ENCODE results near the gene NRXN3.
"Not testable (repeated sequence)": the region's sequence is repeated elsewhere in the genome, so short reads cannot be mapped to it uniquely, and the experiment has no call there.

The NRXN3 gene

DNA sequence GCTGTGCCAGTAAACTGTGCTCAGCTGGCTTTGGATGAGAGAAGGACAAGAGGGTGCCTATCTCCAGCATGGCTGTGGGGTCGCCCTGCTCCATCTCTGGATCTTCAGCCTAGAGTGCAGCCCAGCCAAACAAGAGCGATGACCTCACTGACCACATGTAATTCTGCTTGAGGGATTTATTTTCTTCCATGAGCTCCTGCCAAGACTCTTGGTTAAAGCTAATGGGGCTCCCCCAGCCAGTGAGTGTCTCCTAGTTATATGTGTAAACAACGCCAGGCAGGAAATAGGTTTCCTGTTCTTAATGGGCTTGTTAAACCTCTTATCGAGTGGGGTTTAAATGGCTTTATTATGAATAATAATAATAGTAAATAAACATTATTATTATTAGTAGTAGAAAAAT lies 397.2 kb downstream of the NRXN3 start:
- Mint-ChIP-seq H3K9me3 (no peaks in the 10 kb centered on the region), H3K27ac (no peak overlapping the region), H3K4me1 (peaks cover 8% of the 10 kb centered on the region), H3K27me3 (no peaks in the 10 kb centered on the region), H3K36me3 (no peaks in the 10 kb centered on the region), H3K4me3 (no peak overlapping the region)

DNA sequence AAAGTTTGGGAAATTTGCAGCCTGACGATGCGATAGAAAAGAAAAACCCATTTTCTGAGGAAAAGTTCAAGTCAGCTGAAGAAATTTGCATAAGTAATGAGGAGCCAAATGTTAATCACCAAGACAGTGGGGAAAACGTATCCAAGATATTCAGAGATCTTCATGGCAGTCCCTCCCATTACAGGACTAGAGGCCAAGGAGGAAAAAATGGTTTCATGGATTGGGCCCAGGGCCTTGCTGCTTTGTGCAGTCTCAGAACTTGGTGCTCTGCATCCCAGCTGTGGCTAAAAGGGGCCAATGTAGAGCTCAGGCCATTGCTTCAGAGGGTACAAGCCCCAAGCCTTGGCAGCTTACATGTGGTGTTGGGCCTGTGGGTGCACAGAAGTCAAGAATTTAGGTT lies 403.6 kb downstream of the NRXN3 start:
- not testable (repeated sequence) for H3K4me3 Mint-ChIP-seq, H3K4me1 Mint-ChIP-seq, H3K27me3 Mint-ChIP-seq, H3K36me3 Mint-ChIP-seq, H3K27ac Mint-ChIP-seq
- peaks cover 10% of the 10 kb centered on the region for H3K9me3 Mint-ChIP-seq

DNA sequence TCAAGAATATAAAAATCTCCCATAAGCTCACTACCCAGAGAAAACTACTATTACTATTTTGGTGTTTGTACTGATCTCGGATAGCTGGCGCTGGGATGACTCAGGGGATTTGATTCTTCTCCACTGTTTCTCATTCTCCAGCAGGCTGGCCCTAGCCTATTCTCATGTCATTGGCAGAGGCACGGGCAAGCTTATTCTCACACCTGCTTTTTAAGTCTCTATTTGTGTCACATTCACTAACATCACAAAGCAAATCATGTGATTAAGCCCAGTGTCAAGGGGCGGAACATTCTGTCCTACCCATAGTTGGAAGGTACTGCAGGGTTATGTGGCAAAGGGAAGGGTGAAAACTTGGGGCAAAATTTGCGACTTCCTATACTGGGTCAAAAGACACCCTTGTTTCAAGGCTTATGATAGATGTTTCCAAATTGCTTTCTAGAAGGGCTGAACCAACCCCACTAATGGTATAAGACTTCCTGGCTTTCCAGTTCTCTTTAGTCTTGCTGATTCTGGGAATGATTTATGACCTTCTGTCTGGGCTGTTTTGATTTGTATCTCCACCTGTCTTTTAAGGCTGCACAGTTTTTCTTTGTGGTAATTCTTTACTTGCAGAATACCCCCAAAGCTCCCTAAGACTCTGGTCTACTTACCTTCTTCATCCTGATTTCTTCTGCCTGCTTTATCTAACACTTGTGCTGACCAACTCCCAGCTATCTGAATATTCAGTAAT lies 406.4 kb downstream of the NRXN3 start:
- Mint-ChIP-seq H3K36me3 (no peaks in the 10 kb centered on the region), H3K9me3 (peaks cover 10% of the 10 kb centered on the region), H3K4me3 (no peak overlapping the region), H3K27ac (no peak overlapping the region), H3K27me3 (peaks cover 2% of the 10 kb centered on the region), H3K4me1 (no peaks in the 10 kb centered on the region)

DNA sequence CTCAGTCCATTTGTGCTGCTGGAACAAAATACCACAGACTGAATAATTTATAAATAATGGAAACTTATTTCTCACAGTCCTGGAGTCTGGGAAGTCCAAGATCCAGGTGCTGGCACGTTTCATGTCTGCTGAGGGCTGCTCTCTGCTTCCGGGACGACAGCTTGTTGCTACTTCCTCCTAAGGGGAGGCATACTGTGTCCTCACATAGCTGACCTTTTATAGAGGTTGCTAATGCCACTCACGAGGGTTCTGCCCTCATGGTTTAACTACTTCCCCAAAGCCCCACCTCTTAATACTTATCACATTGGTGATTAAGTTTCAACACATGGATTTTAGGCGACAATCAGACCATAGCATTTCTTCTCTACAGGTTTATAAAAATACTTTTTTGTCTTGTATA lies 411.1 kb downstream of the NRXN3 start:
- peaks cover 4% of the 10 kb centered on the region for H3K27me3 Mint-ChIP-seq
- H3K9me3 Mint-ChIP-seq, result no peaks in the 10 kb centered on the region
- H3K4me1 Mint-ChIP-seq, result no peaks in the 10 kb centered on the region
- no peaks in the 10 kb centered on the region for H3K36me3 Mint-ChIP-seq
- H3K4me3 Mint-ChIP-seq, result no peak overlapping the region
- H3K27ac Mint-ChIP-seq, result no peak overlapping the region

DNA sequence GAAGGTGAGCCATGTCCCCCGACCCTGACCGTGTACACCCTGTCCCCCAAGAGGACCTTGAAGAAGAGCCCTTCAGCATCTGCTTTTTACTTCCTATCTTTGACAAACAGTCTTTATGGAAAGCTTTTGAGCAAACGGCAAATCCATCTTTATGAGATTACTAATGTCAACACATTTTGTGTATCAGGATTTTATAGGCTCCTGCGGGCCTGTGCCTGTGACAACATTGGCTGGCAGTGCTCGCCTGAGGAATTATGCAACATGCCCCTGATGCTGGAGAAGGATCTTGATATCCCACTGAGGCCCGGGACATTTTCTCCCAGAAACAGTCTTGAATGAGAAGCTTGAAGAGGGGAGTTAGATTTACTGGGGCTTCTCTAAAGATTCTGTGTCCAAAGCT lies 416.5 kb downstream of the NRXN3 start:
- no peaks in the 10 kb centered on the region for H3K36me3 Mint-ChIP-seq
- no peak overlapping the region for H3K27ac Mint-ChIP-seq
- H3K27me3 Mint-ChIP-seq, result peaks cover 3% of the 10 kb centered on the region
- no peaks in the 10 kb centered on the region for H3K9me3 Mint-ChIP-seq
- H3K4me3 Mint-ChIP-seq, result no peak overlapping the region
- H3K4me1 Mint-ChIP-seq, result no peaks in the 10 kb centered on the region

DNA sequence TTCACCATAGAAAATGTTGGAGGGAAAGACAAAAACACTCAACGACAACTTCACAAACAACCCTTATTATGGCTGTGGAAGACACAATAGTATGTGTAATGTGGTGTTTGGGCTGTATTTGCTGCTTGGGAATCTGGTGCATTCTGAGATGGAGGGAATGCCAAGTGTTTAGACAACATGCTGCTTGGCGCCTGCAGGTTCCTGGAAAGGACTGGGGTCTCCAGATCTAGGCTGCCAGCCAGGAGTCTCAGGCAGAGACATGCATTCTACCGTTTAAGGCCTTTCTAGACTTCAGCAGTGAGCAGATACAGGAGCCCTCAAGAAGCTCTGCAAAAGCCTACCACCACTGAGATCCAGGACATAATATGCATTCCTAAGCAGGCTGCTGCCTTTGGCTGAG lies 418.7 kb downstream of the NRXN3 start:
- H3K4me3 Mint-ChIP-seq, result no peak overlapping the region
- peaks cover 3% of the 10 kb centered on the region for H3K27me3 Mint-ChIP-seq
- H3K36me3 Mint-ChIP-seq, result no peaks in the 10 kb centered on the region
- no peaks in the 10 kb centered on the region for H3K9me3 Mint-ChIP-seq
- no peaks in the 10 kb centered on the region for H3K4me1 Mint-ChIP-seq
- no peak overlapping the region for H3K27ac Mint-ChIP-seq

DNA sequence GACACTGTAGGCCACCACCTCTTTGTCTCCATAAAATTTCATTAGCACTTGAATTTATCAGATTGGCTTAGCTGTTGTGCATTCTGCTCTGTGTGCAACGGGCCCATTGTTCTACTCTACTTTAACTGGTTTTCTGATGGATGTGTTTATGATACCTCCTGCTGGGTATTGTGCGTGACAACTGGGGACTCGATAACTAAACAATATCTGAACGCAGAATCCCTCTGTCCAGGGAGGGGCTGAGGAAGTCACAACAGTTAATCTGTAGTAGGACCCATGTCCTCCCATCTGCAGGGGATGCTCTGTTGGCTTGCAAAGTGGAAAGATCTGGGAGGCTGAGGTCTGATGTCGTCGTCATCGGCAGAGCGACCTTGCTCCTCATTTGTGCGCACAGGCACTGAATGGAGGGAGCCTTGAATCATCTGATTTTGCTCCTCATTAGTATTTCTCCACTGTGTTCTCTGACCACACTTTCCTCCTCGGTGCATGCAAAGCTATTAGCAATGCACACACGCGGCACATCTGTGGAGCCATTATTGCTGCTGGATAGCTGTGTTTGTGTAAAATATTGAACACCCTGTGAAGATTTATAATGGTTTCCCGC lies 422.5 kb downstream of the NRXN3 start:
- H3K27me3 Mint-ChIP-seq, result no peaks in the 10 kb centered on the region
- H3K27ac Mint-ChIP-seq, result no peak overlapping the region
- H3K4me1 Mint-ChIP-seq, result no peaks in the 10 kb centered on the region
- no peaks in the 10 kb centered on the region for H3K9me3 Mint-ChIP-seq
- no peak overlapping the region for H3K4me3 Mint-ChIP-seq
- no peaks in the 10 kb centered on the region for H3K36me3 Mint-ChIP-seq

DNA sequence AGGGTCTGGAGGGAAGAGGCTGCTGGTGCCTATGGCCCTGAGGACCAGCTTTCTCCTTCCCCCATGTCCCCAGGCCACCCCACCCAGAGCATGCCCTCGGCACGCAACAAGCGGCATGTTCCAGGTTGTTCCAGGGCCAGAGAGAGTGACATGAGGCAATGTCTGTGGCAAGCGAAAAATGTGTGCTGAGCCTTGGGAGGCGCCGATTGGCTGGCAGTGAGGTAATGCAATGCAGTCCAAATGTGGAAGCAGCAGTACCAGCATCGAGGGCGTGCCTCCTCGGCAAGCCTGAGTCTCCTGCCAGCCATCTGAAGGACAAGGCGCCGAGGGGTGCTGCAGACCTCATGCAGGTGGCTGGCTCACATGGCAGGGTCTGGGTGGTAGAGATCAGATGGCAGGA lies 423.8 kb downstream of the NRXN3 start:
- H3K4me3 Mint-ChIP-seq, result no peak overlapping the region

DNA sequence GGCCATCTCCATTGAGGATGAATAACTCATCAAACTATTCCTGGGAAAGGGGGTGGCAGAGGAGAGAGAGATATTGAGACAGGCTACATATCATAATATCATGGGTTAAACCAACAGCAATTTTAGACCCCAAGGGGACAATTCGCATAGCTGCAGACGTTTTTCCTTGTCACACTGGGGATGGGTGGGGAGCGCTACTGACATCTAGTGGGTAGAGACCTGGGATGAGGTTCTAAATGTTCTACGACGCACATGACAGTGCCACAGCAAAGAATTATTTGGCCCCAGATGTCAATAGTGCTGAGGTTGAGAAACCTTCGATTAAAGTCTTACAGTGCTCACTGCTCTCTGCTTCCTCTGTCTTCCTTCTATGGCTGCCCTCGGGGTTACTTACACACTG lies 425.6 kb downstream of the NRXN3 start:
- Mint-ChIP-seq H3K9me3 (no peaks in the 10 kb centered on the region), H3K4me3 (no peak overlapping the region), H3K4me1 (no peaks in the 10 kb centered on the region), H3K36me3 (no peaks in the 10 kb centered on the region), H3K27ac (no peak overlapping the region), H3K27me3 (peaks cover 5% of the 10 kb centered on the region)

More for the DNA sequence above, 423.8 kb downstream of the NRXN3 start:
- H3K27me3 Mint-ChIP-seq, result peaks cover 5% of the 10 kb centered on the region
- H3K27ac Mint-ChIP-seq, result no peak overlapping the region
- H3K36me3 Mint-ChIP-seq, result no peaks in the 10 kb centered on the region
- no peaks in the 10 kb centered on the region for H3K4me1 Mint-ChIP-seq
- no peaks in the 10 kb centered on the region for H3K9me3 Mint-ChIP-seq

DNA sequence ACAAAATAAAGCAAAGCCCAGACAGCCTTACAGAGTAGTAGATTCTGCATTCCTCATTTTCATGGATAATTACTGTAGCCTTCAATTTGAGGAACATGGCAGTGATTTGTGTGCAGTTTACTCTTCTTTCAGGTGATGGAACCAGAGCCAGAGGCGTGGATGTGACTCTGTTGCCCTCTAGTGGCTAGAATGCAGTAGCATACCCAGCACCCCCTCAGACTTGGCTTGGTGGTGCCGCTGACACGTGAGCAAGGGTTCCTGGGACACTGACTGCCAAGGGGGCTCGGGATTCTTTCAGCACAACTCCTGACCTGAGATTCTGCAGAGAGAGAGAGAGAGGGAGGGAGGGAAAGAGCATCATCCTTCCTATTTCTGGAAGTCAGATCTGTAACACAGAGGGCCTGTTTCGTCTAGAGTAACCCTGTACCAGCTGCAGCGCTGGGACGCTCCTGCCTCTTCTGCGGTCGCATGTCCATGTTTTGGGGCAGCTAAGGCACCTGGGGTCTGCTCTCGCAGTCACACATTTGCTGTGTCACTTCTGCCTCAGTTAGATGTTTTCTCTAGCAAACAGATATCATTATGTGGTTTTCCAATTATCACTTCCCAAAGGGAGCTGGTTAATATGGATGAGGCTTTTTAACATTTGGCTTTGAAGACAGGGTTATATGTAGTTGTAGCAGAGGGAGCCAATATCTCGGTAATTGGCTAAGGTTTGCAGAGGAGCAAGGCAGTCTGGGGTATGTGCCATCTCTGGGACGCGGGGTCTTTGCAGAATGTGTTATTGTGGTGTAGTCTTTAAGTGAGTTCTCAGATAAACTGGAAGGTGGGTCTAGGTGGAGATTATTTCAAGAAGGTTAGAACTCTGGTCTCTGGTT lies 428.1 kb downstream of the NRXN3 start:
- Mint-ChIP-seq H3K36me3 (no peaks in the 10 kb centered on the region), H3K9me3 (no peaks in the 10 kb centered on the region), H3K27me3 (peaks cover 7% of the 10 kb centered on the region), H3K4me1 (no peaks in the 10 kb centered on the region), H3K4me3 (no peak overlapping the region), H3K27ac (no peak overlapping the region)

DNA sequence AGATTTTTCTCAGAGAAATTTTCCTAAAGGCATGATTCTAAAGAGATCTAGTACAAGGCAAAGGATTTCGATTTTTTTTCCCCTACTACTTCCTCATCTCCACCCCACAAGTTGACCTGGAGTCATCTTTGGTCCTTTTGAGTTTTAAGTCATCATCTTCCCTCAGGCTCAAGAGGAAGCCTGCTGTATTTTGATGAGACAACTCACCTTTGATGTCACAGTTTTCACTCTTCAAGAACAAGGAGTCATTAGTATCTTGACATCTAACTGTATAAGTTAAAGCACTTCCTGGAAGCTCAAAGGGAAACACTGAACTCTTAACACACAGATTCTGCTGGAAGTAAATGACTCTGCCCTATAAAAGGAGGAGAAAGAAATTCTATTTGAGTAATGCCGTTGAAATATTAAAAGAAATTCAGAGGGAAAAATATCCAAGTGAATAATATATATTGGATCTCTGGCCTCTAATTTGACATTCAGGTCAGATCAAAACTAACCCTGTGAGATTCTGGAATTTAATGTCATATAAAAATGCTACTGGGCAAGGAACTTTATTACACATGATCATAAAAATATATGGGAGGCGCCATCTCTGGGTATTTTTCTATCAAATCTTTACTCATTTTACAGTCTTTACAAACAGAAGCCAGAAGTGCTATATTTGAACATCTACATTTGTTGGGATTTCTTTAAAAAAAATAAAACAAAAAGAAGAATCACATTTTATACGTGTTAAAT lies 435.0 kb downstream of the NRXN3 start:
- H3K4me1 Mint-ChIP-seq, result no peaks in the 10 kb centered on the region
- no peaks in the 10 kb centered on the region for H3K36me3 Mint-ChIP-seq
- H3K27ac Mint-ChIP-seq, result no peak overlapping the region
- H3K9me3 Mint-ChIP-seq, result no peaks in the 10 kb centered on the region
- no peak overlapping the region for H3K4me3 Mint-ChIP-seq
- H3K27me3 Mint-ChIP-seq, result peaks cover 2% of the 10 kb centered on the region

DNA sequence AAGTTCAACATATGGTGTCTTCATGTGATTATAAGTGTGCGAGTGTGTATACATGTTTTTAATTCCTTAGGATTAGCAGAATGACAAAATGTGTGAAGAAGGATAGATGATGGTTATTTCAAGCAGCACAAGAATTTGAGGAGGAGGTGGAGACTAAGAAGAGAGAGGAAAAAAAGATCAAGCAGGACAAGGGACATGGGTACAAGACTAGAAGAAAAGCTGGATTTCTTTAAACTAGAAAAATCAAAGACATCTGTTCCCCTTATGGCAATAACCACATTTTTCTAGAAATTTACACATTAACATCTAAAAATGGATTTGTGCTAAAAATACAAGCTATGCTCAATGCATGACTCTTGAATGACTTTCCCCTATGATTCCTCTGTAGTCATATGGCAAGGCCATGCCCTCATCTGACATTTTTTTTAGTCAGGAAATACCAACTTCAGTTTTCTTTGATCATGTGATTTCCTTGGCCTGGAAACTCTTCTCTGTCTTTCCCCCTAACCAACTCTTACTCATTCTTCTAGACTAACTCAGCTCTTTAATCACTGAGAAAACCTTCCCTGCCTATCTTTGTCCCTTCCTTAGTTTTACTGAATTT lies 435.8 kb downstream of the NRXN3 start:
- Mint-ChIP-seq H3K4me3 (no peak overlapping the region), H3K27ac (no peak overlapping the region), H3K9me3 (no peaks in the 10 kb centered on the region), H3K4me1 (no peaks in the 10 kb centered on the region), H3K27me3 (peaks cover 2% of the 10 kb centered on the region), H3K36me3 (no peaks in the 10 kb centered on the region)

DNA sequence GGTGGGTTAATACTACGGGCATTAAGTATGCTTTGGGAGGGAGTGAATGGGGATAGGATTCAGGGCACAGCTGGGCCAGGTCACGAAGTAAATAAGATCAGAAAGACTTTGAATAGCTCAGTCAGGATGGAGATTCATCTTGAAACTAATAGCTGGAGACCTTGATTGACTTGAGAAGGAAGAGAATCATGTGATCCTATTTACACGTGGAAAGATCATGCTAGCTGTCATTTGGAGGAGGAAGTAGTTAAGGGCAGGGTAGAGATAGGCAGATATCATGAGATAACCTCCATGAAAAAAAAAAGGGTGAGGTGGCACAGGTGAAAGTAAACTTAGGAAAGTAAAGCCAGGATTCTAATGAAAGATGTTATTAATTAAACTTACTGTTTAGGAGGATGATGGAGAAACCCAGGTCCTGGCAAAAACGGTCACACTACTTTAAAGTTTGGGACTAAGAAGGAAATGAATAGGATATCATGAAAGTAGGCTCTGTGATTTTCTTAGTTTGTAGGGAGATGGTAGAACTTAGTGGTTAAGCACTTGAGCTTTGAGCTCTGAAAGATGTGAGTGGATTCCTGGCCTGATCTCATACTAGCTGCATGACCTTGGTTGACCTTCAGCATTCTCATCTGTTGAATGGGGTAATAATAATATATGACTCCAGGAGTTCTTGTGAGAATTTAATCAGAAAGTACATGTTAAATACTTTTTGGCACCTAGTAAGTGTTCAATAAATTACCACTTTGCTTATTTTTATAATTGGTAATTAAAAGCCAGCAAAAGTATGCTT lies 439.0 kb downstream of the NRXN3 start:
- H3K27me3 Mint-ChIP-seq, result peaks cover 1% of the 10 kb centered on the region
- no peak overlapping the region for H3K4me3 Mint-ChIP-seq
- no peaks in the 10 kb centered on the region for H3K9me3 Mint-ChIP-seq
- no peak overlapping the region for H3K27ac Mint-ChIP-seq
- H3K36me3 Mint-ChIP-seq, result no peaks in the 10 kb centered on the region
- H3K4me1 Mint-ChIP-seq, result no peaks in the 10 kb centered on the region

DNA sequence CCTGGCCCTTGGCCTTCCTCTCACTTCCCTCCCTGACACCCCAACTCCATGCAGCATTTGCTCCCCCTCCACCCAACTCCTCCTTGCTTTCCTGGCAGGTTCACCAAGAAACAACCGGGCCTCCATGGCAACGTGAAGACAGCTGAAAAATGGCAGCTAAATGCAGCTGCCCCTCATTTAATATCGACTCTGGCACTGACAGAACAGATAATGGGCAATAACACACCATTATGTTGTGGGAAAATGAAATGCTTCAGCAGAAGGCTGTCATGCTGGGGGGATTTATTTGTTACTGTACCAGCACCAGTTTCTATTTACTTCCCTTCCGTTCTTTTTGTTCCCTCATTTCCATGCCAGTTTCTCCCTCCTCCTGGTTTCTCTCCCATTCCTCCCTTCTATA lies 440.8 kb downstream of the NRXN3 start:
- H3K27me3 Mint-ChIP-seq, result peaks cover 1% of the 10 kb centered on the region
- no peaks in the 10 kb centered on the region for H3K9me3 Mint-ChIP-seq
- H3K4me1 Mint-ChIP-seq, result no peaks in the 10 kb centered on the region
- H3K27ac Mint-ChIP-seq, result no peak overlapping the region
- no peaks in the 10 kb centered on the region for H3K36me3 Mint-ChIP-seq
- no peak overlapping the region for H3K4me3 Mint-ChIP-seq

All from activated naive CD4-positive, alpha-beta T cell treated with anti-CD3 and anti-CD28 coated beads, Interleukin-2, amount 50 U/mL, for 24 hours (primary cell).